UCSD-AML1 (cell line): ENCODE data around the gene KIAA2012.

ENCODE experiments used
- DNase-seq: peaks from one replicate; lab custom pipeline; 2025; ENCODE audit not compliant: unreplicated experiment; lab: John Stamatoyannopoulos, UW

KIAA2012 gene

GRCh38 chr2:202147775-202148174 lies 74.7 kb downstream of the KIAA2012 start:
- DNase-seq = no peak

- DNase-seq = no peak
These were observed 75.6 kb downstream of the KIAA2012 start for GRCh38 chr2:202148515-202149154.

- DNase-seq = no peak
These were observed 76.2 kb downstream of the KIAA2012 start for GRCh38 chr2:202149155-202149762.

- no peak for DNase-seq
These were observed 76.9 kb downstream of the KIAA2012 start for GRCh38 chr2:202149936-202150335.

GRCh38 chr2:202152104-202152715 lies 79.2 kb downstream of the KIAA2012 start:
- DNase-seq = no peak

GRCh38 chr2:202154613-202155012 lies 81.6 kb downstream of the KIAA2012 start:
- DNase-seq = no peak

GRCh38 chr2:202157211-202157990 lies 84.3 kb downstream of the KIAA2012 start:
- no peak for DNase-seq

- no peak for DNase-seq
These were observed 85.7 kb downstream of the KIAA2012 start for GRCh38 chr2:202158796-202159195.

GRCh38 chr2:202161151-202161835 lies 88.2 kb downstream of the KIAA2012 start:
- DNase-seq = peak; percentile 30

GRCh38 chr2:202164411-202164810 lies 91.4 kb downstream of the KIAA2012 start:
- no peak for DNase-seq

GRCh38 chr2:202165208-202165607 lies 92.2 kb downstream of the KIAA2012 start:
- no peak for DNase-seq

GRCh38 chr2:202165945-202166344 lies 92.9 kb downstream of the KIAA2012 start:
- no peak for DNase-seq

- DNase-seq = peak; percentile 13
These were observed 96.1 kb downstream of the KIAA2012 start for GRCh38 chr2:202169131-202169530.

- DNase-seq = no peak
These were observed 96.9 kb downstream of the KIAA2012 start for GRCh38 chr2:202169832-202170424.

GRCh38 chr2:202171241-202171825 lies 98.3 kb downstream of the KIAA2012 start:
- DNase-seq = no peak

- peak; percentile 21 for DNase-seq
These were observed 99.6 kb downstream of the KIAA2012 start for GRCh38 chr2:202172439-202173211.

GRCh38 chr2:202178346-202178958 lies 105.4 kb downstream of the KIAA2012 start:
- DNase-seq = no peak

- DNase-seq = no peak
These were observed 111.5 kb downstream of the KIAA2012 start for GRCh38 chr2:202184557-202184956.

GRCh38 chr2:202185156-202185555 lies 112.1 kb downstream of the KIAA2012 start:
- no peak for DNase-seq
